ENCODE results near the gene UACA.

UACA gene

GRCh38 chr15:70647396-70647795 is 116.0 kb downstream of the UACA start:
- H3K9me3 ChIP-seq (ENCODE audit: low read length) = no peaks in the 10 kb centered on the region
- no peaks in the 10 kb centered on the region for H3K27me3 ChIP-seq (ENCODE audit: insufficient read depth, low read length)
- no peak overlapping the region for H2AFZ ChIP-seq (ENCODE audit: low read depth, low read length)
- no peaks in the 10 kb centered on the region for H3K36me3 ChIP-seq (ENCODE audit: insufficient read depth, low read length)
- no peaks in the 10 kb centered on the region for H3K4me1 ChIP-seq (ENCODE audit: insufficient read depth, low read length)
- no peak overlapping the region for H3K4me3 ChIP-seq (ENCODE audit: low read length)

- Histone ChIP-seq H2AFZ (ENCODE audit: low read depth, low read length) (no peak overlapping the region), H3K4me3 (ENCODE audit: low read length) (no peak overlapping the region), H3K9me3 (ENCODE audit: low read length) (no peaks in the 10 kb centered on the region), H3K4me1 (ENCODE audit: insufficient read depth, low read length) (no peaks in the 10 kb centered on the region), H3K36me3 (ENCODE audit: insufficient read depth, low read length) (no peaks in the 10 kb centered on the region), H3K27me3 (ENCODE audit: insufficient read depth, low read length) (no peaks in the 10 kb centered on the region)
Measured at GRCh38 chr15:70646169-70646568, 117.2 kb downstream of the UACA start.

GRCh38 chr15:70643783-70644125 is 119.6 kb downstream of the UACA start:
- Histone ChIP-seq H3K4me3 (ENCODE audit: low read length) (no peak overlapping the region), H3K4me1 (ENCODE audit: insufficient read depth, low read length) (no peaks in the 10 kb centered on the region), H3K9me3 (ENCODE audit: low read length) (no peaks in the 10 kb centered on the region), H2AFZ (ENCODE audit: low read depth, low read length) (no peak overlapping the region), H3K27me3 (ENCODE audit: insufficient read depth, low read length) (no peaks in the 10 kb centered on the region), H3K36me3 (ENCODE audit: insufficient read depth, low read length) (no peaks in the 10 kb centered on the region)

- H3K4me3 ChIP-seq (ENCODE audit: low read length) = no peak overlapping the region
- H2AFZ ChIP-seq (ENCODE audit: low read depth, low read length) = no peak overlapping the region
- no peaks in the 10 kb centered on the region for H3K9me3 ChIP-seq (ENCODE audit: low read length)
- no peaks in the 10 kb centered on the region for H3K36me3 ChIP-seq (ENCODE audit: insufficient read depth, low read length)
- no peaks in the 10 kb centered on the region for H3K27me3 ChIP-seq (ENCODE audit: insufficient read depth, low read length)
- H3K4me1 ChIP-seq (ENCODE audit: insufficient read depth, low read length) = no peaks in the 10 kb centered on the region
Measured at GRCh38 chr15:70643106-70643782, 120.1 kb downstream of the UACA start.

- Histone ChIP-seq H3K4me1 (ENCODE audit: insufficient read depth, low read length) (peaks cover 13% of the 10 kb centered on the region), H3K27me3 (ENCODE audit: insufficient read depth, low read length) (peaks cover 6% of the 10 kb centered on the region), H3K36me3 (ENCODE audit: insufficient read depth, low read length) (no peaks in the 10 kb centered on the region), H3K9me3 (ENCODE audit: low read length) (no peaks in the 10 kb centered on the region), H2AFZ (ENCODE audit: low read depth, low read length) (no peak overlapping the region), H3K4me3 (ENCODE audit: low read length) (no peak overlapping the region)
Measured at GRCh38 chr15:70636540-70637165, 126.7 kb downstream of the UACA start.

GRCh38 chr15:70635895-70636294 is 127.5 kb downstream of the UACA start:
- Histone ChIP-seq H2AFZ (ENCODE audit: low read depth, low read length) (no peak overlapping the region), H3K4me1 (ENCODE audit: insufficient read depth, low read length) (peaks cover 13% of the 10 kb centered on the region), H3K36me3 (ENCODE audit: insufficient read depth, low read length) (no peaks in the 10 kb centered on the region), H3K27me3 (ENCODE audit: insufficient read depth, low read length) (peaks cover 9% of the 10 kb centered on the region), H3K9me3 (ENCODE audit: low read length) (no peaks in the 10 kb centered on the region), H3K4me3 (ENCODE audit: low read length) (no peak overlapping the region)

GRCh38 chr15:70633991-70634390 is 129.4 kb downstream of the UACA start:
- no peak overlapping the region for H2AFZ ChIP-seq (ENCODE audit: low read depth, low read length)
- H3K36me3 ChIP-seq (ENCODE audit: insufficient read depth, low read length) = no peaks in the 10 kb centered on the region
- H3K9me3 ChIP-seq (ENCODE audit: low read length) = no peaks in the 10 kb centered on the region
- H3K4me1 ChIP-seq (ENCODE audit: insufficient read depth, low read length) = peaks cover 13% of the 10 kb centered on the region
- H3K4me3 ChIP-seq (ENCODE audit: low read length) = no peak overlapping the region
- peaks cover 12% of the 10 kb centered on the region for H3K27me3 ChIP-seq (ENCODE audit: insufficient read depth, low read length)

- Histone ChIP-seq H3K36me3 (ENCODE audit: insufficient read depth, low read length) (no peaks in the 10 kb centered on the region), H3K4me1 (ENCODE audit: insufficient read depth, low read length) (peaks cover 13% of the 10 kb centered on the region), H2AFZ (ENCODE audit: low read depth, low read length) (no peak overlapping the region), H3K9me3 (ENCODE audit: low read length) (no peaks in the 10 kb centered on the region), H3K4me3 (ENCODE audit: low read length) (no peak overlapping the region), H3K27me3 (ENCODE audit: insufficient read depth, low read length) (peaks cover 12% of the 10 kb centered on the region)
Measured at GRCh38 chr15:70633103-70633831, 130.1 kb downstream of the UACA start.

- Histone ChIP-seq H3K9me3 (ENCODE audit: low read length) (no peaks in the 10 kb centered on the region), H2AFZ (ENCODE audit: low read depth, low read length) (no peak overlapping the region), H3K4me3 (ENCODE audit: low read length) (no peak overlapping the region), H3K36me3 (ENCODE audit: insufficient read depth, low read length) (no peaks in the 10 kb centered on the region), H3K4me1 (ENCODE audit: insufficient read depth, low read length) (peaks cover 13% of the 10 kb centered on the region), H3K27me3 (ENCODE audit: insufficient read depth, low read length) (peaks cover 17% of the 10 kb centered on the region)
Measured at GRCh38 chr15:70632491-70633102, 130.8 kb downstream of the UACA start.

- Histone ChIP-seq H3K4me1 (ENCODE audit: insufficient read depth, low read length) (peaks cover 13% of the 10 kb centered on the region), H3K27me3 (ENCODE audit: insufficient read depth, low read length) (peaks cover 17% of the 10 kb centered on the region), H3K9me3 (ENCODE audit: low read length) (no peaks in the 10 kb centered on the region), H3K36me3 (ENCODE audit: insufficient read depth, low read length) (no peaks in the 10 kb centered on the region), H2AFZ (ENCODE audit: low read depth, low read length) (no peak overlapping the region), H3K4me3 (ENCODE audit: low read length) (no peak overlapping the region)
Measured at GRCh38 chr15:70632079-70632478, 131.3 kb downstream of the UACA start.

- no peak overlapping the region for H3K4me3 ChIP-seq (ENCODE audit: low read length)
Measured at GRCh38 chr15:70629735-70630273, 133.6 kb downstream of the UACA start.

GRCh38 chr15:70628549-70628896 is 134.8 kb downstream of the UACA start:
- H3K4me3 ChIP-seq (ENCODE audit: low read length) = no peak overlapping the region
- no peaks in the 10 kb centered on the region for H3K9me3 ChIP-seq (ENCODE audit: low read length)

More at GRCh38 chr15:70629735-70630273, 133.6 kb downstream of the UACA start:
- H3K27me3 ChIP-seq (ENCODE audit: insufficient read depth, low read length) = peaks cover 17% of the 10 kb centered on the region
- H3K36me3 ChIP-seq (ENCODE audit: insufficient read depth, low read length) = no peaks in the 10 kb centered on the region
- peaks cover 13% of the 10 kb centered on the region for H3K4me1 ChIP-seq (ENCODE audit: insufficient read depth, low read length)
- no peaks in the 10 kb centered on the region for H3K9me3 ChIP-seq (ENCODE audit: low read length)
- no peak overlapping the region for H2AFZ ChIP-seq (ENCODE audit: low read depth, low read length)

More at GRCh38 chr15:70628549-70628896, 134.8 kb downstream of the UACA start:
- Histone ChIP-seq H3K27me3 (ENCODE audit: insufficient read depth, low read length) (peaks cover 17% of the 10 kb centered on the region), H3K36me3 (ENCODE audit: insufficient read depth, low read length) (no peaks in the 10 kb centered on the region), H3K4me1 (ENCODE audit: insufficient read depth, low read length) (peaks cover 7% of the 10 kb centered on the region), H2AFZ (ENCODE audit: low read depth, low read length) (no peak overlapping the region)

Data from neuron (in vitro differentiated cells).